ENCODE results near the gene SAFB. TPM values are rescaled to one million over a fixed set of nuclear protein-coding genes. Genes with fewer than 3 reads are reported as not detected.

The SAFB gene
- total and polyA plus RNA-seq, 2 of the 4 experiments (the other 2 are of a cell fraction), result 18.5 to 41.2 TPM

GRCh38 chr19:5683177-5683886 is 60.4 kb downstream of the SAFB start:
- peaks cover 7% of the 10 kb centered on the region for H3K4me1 ChIP-seq (ENCODE audit: control insufficient read depth, insufficient read depth, low read length)
- H2AK5ac ChIP-seq (ENCODE audit: low read depth, low read length), result no peak overlapping the region
- intact Hi-C loops (cut with micrococcal nuclease), result no loop called here
- H4K5ac ChIP-seq (ENCODE audit: low read depth, low read length), result no peak overlapping the region
- H3K4me3 ChIP-seq (ENCODE audit: insufficient read depth, low read depth, low read length), result no peak overlapping the region
- peaks cover 3% of the 10 kb centered on the region; the same call in 1 of the 2 replicates for H3K9me1 ChIP-seq (ENCODE audit: insufficient read depth, low read length)
- no peak overlapping the region for H3K56ac ChIP-seq (ENCODE audit: extremely low read depth, insufficient read depth, low read length)
- BruUV-seq (replicated peaks), result no TSS peak
- H2BK120ac ChIP-seq (ENCODE audit: low read depth, low read length), result no peak overlapping the region
- WGBS, 2 experiments (ENCODE audit: extremely low coverage in 2 of 2, insufficient read length in 1 of 2), result 87% methylated on average over 3 of the region's 10 CpGs; no CpG with 5 or more reads in 1 of the 2 experiments
- dilution Hi-C loops (cut with HindIII; ENCODE audit: low sequenced_read_pairs, unreplicated experiment), result no loop called here
- no peak overlapping the region for H2BK5ac ChIP-seq (ENCODE audit: low read depth, low read length, poor library complexity, severe bottlenecking)
- ATAC-seq (ENCODE audit: low read depth) (no peak), DNase-seq (no peak)
- no peak overlapping the region for H3K4me2 ChIP-seq (ENCODE audit: low read depth, low read length)
- no peaks in the 10 kb centered on the region for H3K27me3 ChIP-seq (ENCODE audit: control insufficient read depth, insufficient read depth, low read length)
- H3K9me3 ChIP-seq (ENCODE audit: control insufficient read depth, insufficient read depth, low read length), result no peaks in the 10 kb centered on the region
- H2AK9ac ChIP-seq (replicated peaks; ENCODE audit: low read depth, low read length, poor library complexity), result no peak overlapping the region
- no peak overlapping the region for H3K18ac ChIP-seq (ENCODE audit: low read depth, low read length)
- H3K9ac ChIP-seq (ENCODE audit: low read depth, low read length), result no peak overlapping the region
- no peak overlapping the region for H3K27ac ChIP-seq (ENCODE audit: insufficient read depth, low read length)
- in situ Hi-C loops (cut with MboI; ENCODE audit: low sequenced_read_pairs), result no loop called here
- TF ChIP-seq FOS (IDR thresholded peaks at IDR 0.05; ENCODE audit: low read depth, low read length), result no peak
- no peak for TF ChIP-seq RAD21 (IDR thresholded peaks at IDR 0.05; ENCODE audit: low read length)
- no peak for TF ChIP-seq MAFK (IDR thresholded peaks at IDR 0.05; ENCODE audit: low read depth, low read length)
- TF ChIP-seq SMC3 (IDR thresholded peaks at IDR 0.05; ENCODE audit: low read depth, low read length), result no peak
- no peak for TF ChIP-seq NFE2L2 (IDR thresholded peaks at IDR 0.05; ENCODE audit: low read depth, low read length)
- no peak for TF ChIP-seq RCOR1 (IDR thresholded peaks at IDR 0.05; ENCODE audit: insufficient replicate concordance, low read length)
- no peak for TF ChIP-seq MXI1 (IDR thresholded peaks at IDR 0.05; ENCODE audit: borderline replicate concordance, low read depth, low read length)
- TF ChIP-seq RFX5 (IDR thresholded peaks at IDR 0.05; ENCODE audit: low read depth, low read length), result no peak
- no peak for TF ChIP-seq CEBPB (IDR thresholded peaks at IDR 0.05; ENCODE audit: low read depth, low read length)
- TF ChIP-seq, protein P1, sequence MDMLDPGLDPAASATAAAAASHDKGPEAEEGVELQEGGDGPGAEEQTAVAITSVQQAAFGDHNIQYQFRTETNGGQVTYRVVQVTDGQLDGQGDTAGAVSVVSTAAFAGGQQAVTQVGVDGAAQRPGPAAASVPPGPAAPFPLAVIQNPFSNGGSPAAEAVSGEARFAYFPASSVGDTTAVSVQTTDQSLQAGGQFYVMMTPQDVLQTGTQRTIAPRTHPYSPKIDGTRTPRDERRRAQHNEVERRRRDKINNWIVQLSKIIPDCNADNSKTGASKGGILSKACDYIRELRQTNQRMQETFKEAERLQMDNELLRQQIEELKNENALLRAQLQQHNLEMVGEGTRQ (IDR thresholded peaks at IDR 0.05; ENCODE audit: low read depth, low read length), result no peak
- no peak for TF ChIP-seq BHLHE40 (IDR thresholded peaks at IDR 0.05; ENCODE audit: low read depth, low read length)
- TF ChIP-seq CHD1 (IDR thresholded peaks at IDR 0.05; ENCODE audit: low read depth, low read length), result no peak
- TF ChIP-seq MAZ (IDR thresholded peaks at IDR 0.05; ENCODE audit: borderline replicate concordance, low read depth, low read length), result no peak
- TF ChIP-seq POLR2A (IDR thresholded peaks at IDR 0.05; ENCODE audit: low read depth, low read length), result no peak
- no peak for TF ChIP-seq CTCF (conservative IDR thresholded peaks at IDR 0.05; ENCODE audit: low read depth, low read length)
- TF ChIP-seq, protein P2, sequence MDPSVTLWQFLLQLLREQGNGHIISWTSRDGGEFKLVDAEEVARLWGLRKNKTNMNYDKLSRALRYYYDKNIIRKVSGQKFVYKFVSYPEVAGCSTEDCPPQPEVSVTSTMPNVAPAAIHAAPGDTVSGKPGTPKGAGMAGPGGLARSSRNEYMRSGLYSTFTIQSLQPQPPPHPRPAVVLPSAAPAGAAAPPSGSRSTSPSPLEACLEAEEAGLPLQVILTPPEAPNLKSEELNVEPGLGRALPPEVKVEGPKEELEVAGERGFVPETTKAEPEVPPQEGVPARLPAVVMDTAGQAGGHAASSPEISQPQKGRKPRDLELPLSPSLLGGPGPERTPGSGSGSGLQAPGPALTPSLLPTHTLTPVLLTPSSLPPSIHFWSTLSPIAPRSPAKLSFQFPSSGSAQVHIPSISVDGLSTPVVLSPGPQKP (IDR thresholded peaks at IDR 0.05; ENCODE audit: borderline replicate concordance, low read depth, low read length), result no peak
- no peak overlapping the region for H2BK15ac ChIP-seq (ENCODE audit: low read depth, low read length)
- CTCF ChIA-PET, result no interaction called here
- POLR2A ChIA-PET (ENCODE audit: unreplicated experiment), result interaction anchor here (0.6 kb wide), 1 partner anchor 60 kb away, joined by 5 read pairs; the partner anchor contains the start of gene SAFB
- no peak overlapping the region for H4K91ac ChIP-seq (ENCODE audit: insufficient read depth, low read depth, low read length)
- H3K4ac ChIP-seq (ENCODE audit: low read depth, low read length), result no peak overlapping the region
- H3K14ac ChIP-seq (replicated peaks; ENCODE audit: low read depth, low read length), result no peak overlapping the region
- H2BK20ac ChIP-seq (ENCODE audit: low read depth, low read length), result no peak overlapping the region
- peaks cover 15 to 19% of the 10 kb centered on the region in 2 experiments; a peak in 3 of 4 replicates for H3K79me1 ChIP-seq (ENCODE audit: low read depth in 1 of 2, low read length in 2 of 2)
- H3K23ac ChIP-seq (ENCODE audit: low read depth, low read length), result no peak overlapping the region
- no peak overlapping the region for H2AFZ ChIP-seq (replicated peaks; ENCODE audit: low read length, poor library complexity)
- H4K20me1 ChIP-seq (ENCODE audit: insufficient read depth, low read length), result no peaks in the 10 kb centered on the region
- no peaks in the 10 kb centered on the region for H3K36me3 ChIP-seq (ENCODE audit: control insufficient read depth, insufficient read depth, low read length)
- H4K8ac ChIP-seq (ENCODE audit: low read depth in 2 of 2, low read length in 2 of 2), result no peak overlapping the region
